Calu3 (cell line): ENCODE measurements around the gene ACOXL. TPM values are rescaled to one million over a fixed set of nuclear protein-coding genes. Genes with fewer than 3 reads are reported as not detected.

ENCODE experiments used
- BruUV-seq: library from RNA; stranded (reverse); fragments of 400-500 nt; replicated peaks from 2 replicates; lab custom pipeline; 2021; lab: Mats Ljungman, UMichigan
- CTCF ChIA-PET: fragments of 300-600 bp; sonication (Branson Sonifier 250); formaldehyde crosslinking; loops from one replicate; lab custom pipeline; 2022; ENCODE audit warnings: antibody characterized with exemption; lab: Charles Lee
- DNase-seq: peaks from one replicate; pipeline ENCODE4 v3.0.0; 2022
- H3K27ac Mint-ChIP-seq: one replicate; pipeline ENCODE4 v1.8.0; 2022; ENCODE audit warnings: mixed read lengths; ENCODE audit not compliant: unreplicated experiment
- H3K27me3 Mint-ChIP-seq: one replicate; pipeline ENCODE4 v1.8.0; 2022; ENCODE audit warnings: mixed read lengths; ENCODE audit not compliant: unreplicated experiment
- H3K36me3 Mint-ChIP-seq: one replicate; pipeline ENCODE4 v1.8.0; 2022; ENCODE audit warnings: mild to moderate bottlenecking, moderate library complexity, mixed read lengths; ENCODE audit not compliant: insufficient read depth, unreplicated experiment
- H3K4me1 Mint-ChIP-seq: one replicate; pipeline ENCODE4 v1.8.0; 2022; ENCODE audit warnings: mild to moderate bottlenecking, low read depth, mixed read lengths; ENCODE audit not compliant: unreplicated experiment
- H3K4me3 Mint-ChIP-seq: one replicate; pipeline ENCODE4 v1.8.0; 2022; ENCODE audit warnings: mild to moderate bottlenecking, low read depth, moderate library complexity, mixed read lengths; ENCODE audit not compliant: unreplicated experiment
- H3K9me3 Mint-ChIP-seq: one replicate; pipeline ENCODE4 v1.8.0; 2022; ENCODE audit warnings: low read depth, mixed read lengths; ENCODE audit not compliant: unreplicated experiment
- intact Hi-C: fragments of 100-400 bp; cut with micrococcal nuclease; formaldehyde crosslinking; loops from one replicate; pipeline ENCODE4 v1.10.0; 2022; ENCODE audit not compliant: unreplicated experiment
- total RNA-seq: library from RNA; stranded (reverse); gene quantifications from 2 replicates; pipeline ENCODE4 v1.2.3, GENCODE V29; 2022
- TF ChIP-seq, protein P1 (sequence below): fragments of 200-600 bp; IDR thresholded peaks from one replicate; pipeline ENCODE4 v1.8.0; 2022; ENCODE audit warnings: antibody characterized with exemption; ENCODE audit not compliant: unreplicated experiment

The ACOXL gene
- total RNA-seq, 1 experiment from 2014 or later = 2.7 TPM

DNA sequence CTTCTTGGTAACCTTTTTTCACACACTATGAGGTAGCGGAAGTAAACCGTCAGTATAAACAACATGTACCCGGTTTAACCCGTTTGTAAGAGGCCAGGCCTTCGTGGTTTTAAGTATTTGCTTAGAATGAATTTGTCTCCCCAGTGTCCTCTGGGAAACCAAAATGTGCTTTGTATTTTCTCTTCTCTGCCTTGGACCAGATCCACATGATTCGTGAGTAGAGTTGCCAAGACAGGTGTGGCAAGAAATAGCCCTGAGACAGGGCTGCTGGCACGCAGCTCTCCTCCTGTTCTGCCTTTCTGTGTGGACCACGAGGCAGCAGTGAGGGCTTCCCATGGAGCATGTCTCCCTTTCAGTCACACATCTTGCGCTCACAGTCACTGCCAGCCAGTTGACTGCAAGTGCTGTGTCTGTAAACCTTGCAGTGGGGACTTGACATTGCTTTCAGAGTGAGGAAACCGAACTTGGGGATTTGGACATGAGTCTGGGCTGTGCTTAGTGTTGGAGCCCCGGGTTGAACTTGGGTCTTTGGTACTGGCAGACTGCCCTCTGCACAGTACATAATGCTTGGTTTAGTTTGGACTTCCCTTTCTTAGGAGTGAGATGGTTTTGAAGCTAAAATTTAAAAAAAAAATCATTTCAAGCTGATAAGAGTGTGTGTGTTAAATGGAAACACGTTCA lies 407.4 kb downstream of the ACOXL start:
- Mint-ChIP-seq H3K9me3 (no peaks in the 10 kb centered on the region), H3K27ac (no peak overlapping the region), H3K36me3 (no peaks in the 10 kb centered on the region), H3K4me3 (no peak overlapping the region), H3K27me3 (no peaks in the 10 kb centered on the region), H3K4me1 (peaks cover 1% of the 10 kb centered on the region)
- BruUV-seq = no TSS peak
- CTCF ChIA-PET = no interaction called here
- intact Hi-C loops = no loop called here
- peak; percentile 5 for DNase-seq
- TF ChIP-seq, protein P1, sequence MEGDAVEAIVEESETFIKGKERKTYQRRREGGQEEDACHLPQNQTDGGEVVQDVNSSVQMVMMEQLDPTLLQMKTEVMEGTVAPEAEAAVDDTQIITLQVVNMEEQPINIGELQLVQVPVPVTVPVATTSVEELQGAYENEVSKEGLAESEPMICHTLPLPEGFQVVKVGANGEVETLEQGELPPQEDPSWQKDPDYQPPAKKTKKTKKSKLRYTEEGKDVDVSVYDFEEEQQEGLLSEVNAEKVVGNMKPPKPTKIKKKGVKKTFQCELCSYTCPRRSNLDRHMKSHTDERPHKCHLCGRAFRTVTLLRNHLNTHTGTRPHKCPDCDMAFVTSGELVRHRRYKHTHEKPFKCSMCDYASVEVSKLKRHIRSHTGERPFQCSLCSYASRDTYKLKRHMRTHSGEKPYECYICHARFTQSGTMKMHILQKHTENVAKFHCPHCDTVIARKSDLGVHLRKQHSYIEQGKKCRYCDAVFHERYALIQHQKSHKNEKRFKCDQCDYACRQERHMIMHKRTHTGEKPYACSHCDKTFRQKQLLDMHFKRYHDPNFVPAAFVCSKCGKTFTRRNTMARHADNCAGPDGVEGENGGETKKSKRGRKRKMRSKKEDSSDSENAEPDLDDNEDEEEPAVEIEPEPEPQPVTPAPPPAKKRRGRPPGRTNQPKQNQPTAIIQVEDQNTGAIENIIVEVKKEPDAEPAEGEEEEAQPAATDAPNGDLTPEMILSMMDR = no peak

DNA sequence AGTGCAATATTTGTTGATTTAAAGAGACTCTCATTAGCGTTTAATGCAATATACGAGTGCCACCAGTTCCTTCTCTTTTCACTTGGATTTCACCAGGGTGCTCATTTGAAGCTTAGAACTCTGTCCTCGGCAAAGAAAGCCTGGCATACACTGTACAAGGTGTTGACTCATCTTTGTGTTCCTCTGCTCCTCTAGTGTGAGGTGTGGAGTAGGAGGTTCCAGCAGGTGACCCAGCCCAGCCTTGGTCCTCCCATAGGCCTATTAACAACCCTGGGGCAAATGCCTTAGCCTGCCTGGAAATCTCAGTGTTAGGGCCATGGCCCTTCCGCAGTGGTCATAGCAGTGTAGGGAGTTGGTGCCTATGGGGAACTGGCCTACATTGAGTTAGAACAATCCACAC lies 408.4 kb downstream of the ACOXL start:
- Mint-ChIP-seq H3K36me3 (no peaks in the 10 kb centered on the region), H3K4me3 (no peak overlapping the region), H3K4me1 (no peaks in the 10 kb centered on the region), H3K27ac (no peak overlapping the region), H3K27me3 (no peaks in the 10 kb centered on the region), H3K9me3 (no peaks in the 10 kb centered on the region)
- TF ChIP-seq, protein P1 = no peak
- CTCF ChIA-PET = no interaction called here
- no peak for DNase-seq
- intact Hi-C loops = no loop called here
- BruUV-seq = no TSS peak

DNA sequence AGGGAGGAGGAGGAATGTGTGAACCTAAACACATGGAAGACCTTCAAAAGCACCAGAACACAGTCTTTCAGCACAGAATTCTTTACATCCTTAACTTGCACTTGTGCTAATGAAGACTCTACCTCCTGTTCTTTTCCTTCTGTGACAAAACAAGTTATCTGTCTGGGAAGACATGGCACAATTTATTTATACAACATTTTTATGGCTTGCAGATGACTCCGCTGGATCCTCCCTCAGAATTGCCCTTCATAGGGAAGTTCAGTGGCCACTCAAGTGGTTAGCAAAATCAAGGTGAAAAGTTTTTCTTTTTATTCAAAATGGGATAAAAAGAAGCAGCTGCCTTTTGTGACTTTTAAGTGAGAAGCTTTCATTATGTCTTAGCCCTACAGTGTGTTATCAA lies 409.7 kb downstream of the ACOXL start:
- Mint-ChIP-seq H3K27ac (no peak overlapping the region), H3K4me3 (no peak overlapping the region), H3K9me3 (no peaks in the 10 kb centered on the region), H3K4me1 (no peaks in the 10 kb centered on the region), H3K36me3 (no peaks in the 10 kb centered on the region), H3K27me3 (no peaks in the 10 kb centered on the region)
- BruUV-seq = no TSS peak
- DNase-seq = no peak
- TF ChIP-seq, protein P1 = no peak
- intact Hi-C loops = no loop called here
- CTCF ChIA-PET = no interaction called here

DNA sequence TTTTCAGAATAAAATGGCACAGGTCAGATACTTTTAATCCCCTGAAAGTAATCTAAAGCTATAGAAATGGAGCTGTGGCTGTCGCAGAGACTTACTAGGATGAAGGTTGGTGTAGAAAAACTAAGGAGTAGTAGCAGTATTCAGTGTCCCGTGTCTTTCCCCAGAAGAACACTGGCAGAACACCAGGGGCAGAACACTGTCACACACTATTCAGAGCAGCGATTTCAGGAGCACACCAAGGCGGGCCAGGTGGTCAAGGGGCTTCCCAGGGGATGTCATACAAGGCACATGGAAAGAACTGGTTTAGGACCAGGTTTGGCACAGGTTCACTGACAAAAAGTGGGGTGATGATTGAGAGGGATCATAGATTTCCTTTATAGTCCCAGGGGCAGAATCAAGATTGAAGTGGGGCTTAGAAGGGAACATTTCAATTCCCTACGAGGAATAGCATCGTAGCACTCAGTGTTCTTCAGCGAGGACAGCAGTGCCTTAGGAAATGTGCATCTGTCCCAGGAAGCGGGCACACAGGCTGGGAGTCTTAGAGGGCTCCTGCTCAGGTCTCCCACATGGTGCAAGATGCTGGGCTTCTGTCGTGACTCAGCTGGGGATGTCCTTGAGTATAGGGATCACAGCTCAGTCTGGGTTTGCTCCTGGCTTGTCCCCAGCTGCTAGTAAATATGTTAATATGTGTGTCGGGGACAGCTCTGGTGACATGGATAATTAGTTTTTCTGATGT lies 410.9 kb downstream of the ACOXL start:
- no peaks in the 10 kb centered on the region for H3K27me3 Mint-ChIP-seq
- no peaks in the 10 kb centered on the region for H3K36me3 Mint-ChIP-seq
- CTCF ChIA-PET = no interaction called here
- TF ChIP-seq, protein P1 = no peak
- H3K4me1 Mint-ChIP-seq = no peaks in the 10 kb centered on the region
- H3K4me3 Mint-ChIP-seq = no peak overlapping the region
- no TSS peak for BruUV-seq
- DNase-seq = no peak
- H3K9me3 Mint-ChIP-seq = no peaks in the 10 kb centered on the region
- H3K27ac Mint-ChIP-seq = no peak overlapping the region
- intact Hi-C loops = no loop called here
